Measurements from ENCODE around the gene INSM1. TPM values are rescaled to one million over a fixed set of nuclear protein-coding genes. Genes with fewer than 3 reads are reported as not detected.
"Not testable (repeated sequence)": the region's sequence is repeated elsewhere in the genome, so short reads cannot be mapped to it uniquely, and the experiment has no call there.

The INSM1 gene
- not detected for total RNA-seq

- DNase-seq (ENCODE audit: low spot score) = no peak
Measured at GRCh38 chr20:20367575-20368417, at the start of gene INSM1. Gene INSM1, plus strand, starts transcription at chr20:20368104. Its CDS starts 164 bp downstream, at chr20:20368268.

- DNase-seq (ENCODE audit: low spot score) = no peak
Measured at GRCh38 chr20:20318365-20319161, 49.3 kb upstream of the INSM1 start.

- DNase-seq (ENCODE audit: low spot score) = no peak
Measured at GRCh38 chr20:20321134-20321533, 46.8 kb upstream of the INSM1 start.

- no peak for DNase-seq (ENCODE audit: low spot score)
Measured at GRCh38 chr20:20321917-20322316, 46.0 kb upstream of the INSM1 start.

GRCh38 chr20:20322912-20323311 lies 45.0 kb upstream of the INSM1 start:
- DNase-seq (ENCODE audit: low spot score) = no peak

- no peak for DNase-seq (ENCODE audit: low spot score)
Measured at GRCh38 chr20:20327746-20328145, 40.2 kb upstream of the INSM1 start.

GRCh38 chr20:20329564-20329963 lies 38.3 kb upstream of the INSM1 start:
- no peak for DNase-seq (ENCODE audit: low spot score)

- DNase-seq (ENCODE audit: low spot score) = no peak
Measured at GRCh38 chr20:20331156-20331555, 36.7 kb upstream of the INSM1 start.

- DNase-seq (ENCODE audit: low spot score) = no peak
Measured at GRCh38 chr20:20331817-20332216, 36.1 kb upstream of the INSM1 start.

- DNase-seq (ENCODE audit: low spot score) = no peak
Measured at GRCh38 chr20:20333866-20334265, 34.0 kb upstream of the INSM1 start.

- no peak for DNase-seq (ENCODE audit: low spot score)
Measured at GRCh38 chr20:20334489-20334888, 33.4 kb upstream of the INSM1 start.

- no peak for DNase-seq (ENCODE audit: low spot score)
Measured at GRCh38 chr20:20338133-20338730, 29.7 kb upstream of the INSM1 start.

- no peak for DNase-seq (ENCODE audit: low spot score)
Measured at GRCh38 chr20:20340443-20340842, 27.5 kb upstream of the INSM1 start.

GRCh38 chr20:20341371-20341770 lies 26.5 kb upstream of the INSM1 start:
- no peak for DNase-seq (ENCODE audit: low spot score)

- no peak for DNase-seq (ENCODE audit: low spot score)
Measured at GRCh38 chr20:20342066-20342465, 25.8 kb upstream of the INSM1 start.

- no peak for DNase-seq (ENCODE audit: low spot score)
Measured at GRCh38 chr20:20343932-20344331, 24.0 kb upstream of the INSM1 start.

- DNase-seq (ENCODE audit: low spot score) = no peak
Measured at GRCh38 chr20:20344476-20344875, 23.4 kb upstream of the INSM1 start.

- DNase-seq (ENCODE audit: low spot score) = no peak
Measured at GRCh38 chr20:20353576-20353975, 14.3 kb upstream of the INSM1 start.

GRCh38 chr20:20355503-20355902 lies 12.4 kb upstream of the INSM1 start:
- DNase-seq (ENCODE audit: low spot score) = not testable (repeated sequence)

GRCh38 chr20:20358801-20359200 lies 9.1 kb upstream of the INSM1 start:
- no peak for DNase-seq (ENCODE audit: low spot score)

- DNase-seq (ENCODE audit: low spot score) = no peak
Measured at GRCh38 chr20:20359628-20360027, 8.3 kb upstream of the INSM1 start.

GRCh38 chr20:20360464-20360863 lies 7.4 kb upstream of the INSM1 start:
- no peak for DNase-seq (ENCODE audit: low spot score)

All from ureter (tissue), 1 donor.